Endodermal cell (in vitro differentiated cells): ENCODE results near the gene UNC5C. TPM values are rescaled to one million over a fixed set of nuclear protein-coding genes. Genes with fewer than 3 reads are reported as not detected.

Experiments
- DNase-seq: peaks from one replicate; pipeline ENCODE4 v3.0.0-alpha.2; 2017
- H3K27ac ChIP-seq: 2 replicates; pipeline ENCODE4 v1.5.1; 2013; ENCODE audit warnings: mild to moderate bottlenecking, low read depth, low read length, moderate library complexity
- H3K27me3 ChIP-seq: 2 replicates; pipeline ENCODE4 v1.6.1; 2013; ENCODE audit warnings: mild to moderate bottlenecking, low read length, moderate library complexity; ENCODE audit not compliant: insufficient read depth, control insufficient read depth, poor library complexity, severe bottlenecking
- H3K36me3 ChIP-seq: 2 replicates; pipeline ENCODE4 v1.7.0; 2013; ENCODE audit warnings: mild to moderate bottlenecking, low read length, moderate library complexity; ENCODE audit not compliant: control insufficient read depth, insufficient read depth
- H3K4me1 ChIP-seq: one replicate; pipeline ENCODE4 v1.7.0; 2013; ENCODE audit warnings: low read length; ENCODE audit not compliant: control insufficient read depth, insufficient read depth
- H3K4me3 ChIP-seq: 2 replicates; pipeline ENCODE4 v1.5.1; 2013; ENCODE audit warnings: mild to moderate bottlenecking, low read length, moderate library complexity
- H3K9ac ChIP-seq: 2 replicates; pipeline ENCODE4 v1.6.1; 2013; ENCODE audit warnings: mild to moderate bottlenecking, low read length, moderate library complexity; ENCODE audit not compliant: poor library complexity, severe bottlenecking; ENCODE audit errors: extremely low read depth
- H3K9me3 ChIP-seq: 2 replicates; pipeline ENCODE4 v1.6.1; 2013; ENCODE audit warnings: mild to moderate bottlenecking, low read length, moderate library complexity; ENCODE audit not compliant: control insufficient read depth
- H3K27ac Mint-ChIP-seq: 2 replicates; pipeline ENCODE4 v1.8.0; 2020; ENCODE audit warnings: mixed read lengths
- H3K27me3 Mint-ChIP-seq: 2 replicates; pipeline ENCODE4 v1.8.0; 2021; ENCODE audit warnings: mild to moderate bottlenecking, mixed read lengths; ENCODE audit not compliant: insufficient read depth
- H3K36me3 Mint-ChIP-seq: 2 replicates; pipeline ENCODE4 v1.8.0; 2020; ENCODE audit warnings: low read depth, mixed read lengths
- H3K4me1 Mint-ChIP-seq: 2 replicates; pipeline ENCODE4 v1.8.0; 2020; ENCODE audit warnings: mixed read lengths
- H3K4me3 Mint-ChIP-seq: 2 replicates; pipeline ENCODE4 v1.8.0; 2020; ENCODE audit warnings: mild to moderate bottlenecking, moderate library complexity, mixed read lengths
- H3K9me3 Mint-ChIP-seq: 2 replicates; pipeline ENCODE4 v1.8.0; 2020; ENCODE audit warnings: mild to moderate bottlenecking, mixed read lengths
- WGBS, 2 experiments: methylation state at CpG; one replicate each; pipeline versions ENCODE4 v1.1.5 to v1.1.7; 2013; ENCODE audit warnings: missing lambda C conversion rate in 2 of 2, mixed read lengths in 1 of 2; ENCODE audit not compliant: insufficient coverage in 1 of 2, insufficient read length in 1 of 2; 5-methylcytosine and 5-hydroxymethylcytosine counted together
- total RNA-seq, 2 donors: library from RNA; stranded (reverse); fragmentation: NEBNext Ultra II Directional in 1 of 2; extraction: Animal tissue kit (Norgen Biotek cat#: 25700) in 1 of 2; gene quantifications; 2 replicates in 1 of 2; 3 replicates in 1 of 2; pipeline ENCODE4 v1.2.1, GENCODE V29; 2021
- TF ChIP-seq, protein P1 (sequence below): fragments of 200-600 bp; sonication (generic); conservative IDR thresholded peaks from 2 replicates; pipeline ENCODE4 v1.5.0; 2021; ENCODE audit warnings: antibody characterized with exemption, mild to moderate bottlenecking

UNC5C gene
- total RNA-seq, 2 donors from 2014 or later, result 2.0 to 7.2 TPM

DNA sequence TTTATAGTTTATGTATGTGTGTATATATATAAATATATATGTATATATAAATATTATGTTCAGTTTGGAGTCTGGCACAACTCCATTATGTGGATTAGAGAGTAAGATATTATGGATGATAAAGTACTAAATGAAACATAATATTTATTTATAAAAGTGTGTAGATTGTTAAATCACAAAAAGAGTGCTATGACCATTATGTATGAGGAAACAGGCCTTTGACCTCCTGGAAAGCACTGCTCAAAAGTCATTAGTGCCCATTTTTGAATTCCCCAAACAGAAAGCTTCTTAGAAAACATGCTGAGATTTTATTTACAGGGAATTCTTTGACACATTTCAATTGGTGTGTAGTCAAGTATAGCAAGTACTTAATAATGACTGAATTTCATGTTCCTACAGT, 391.2 kb downstream of the UNC5C start:
- no peaks in the 10 kb centered on the region for H3K27me3 Mint-ChIP-seq
- H3K27ac ChIP-seq, result no peak overlapping the region
- no peaks in the 10 kb centered on the region for H3K36me3 ChIP-seq
- no peak overlapping the region for H3K9ac ChIP-seq
- H3K4me1 ChIP-seq, result no peaks in the 10 kb centered on the region
- H3K4me3 Mint-ChIP-seq, result no peak overlapping the region
- no peak overlapping the region for H3K27ac Mint-ChIP-seq
- TF ChIP-seq, protein P1, sequence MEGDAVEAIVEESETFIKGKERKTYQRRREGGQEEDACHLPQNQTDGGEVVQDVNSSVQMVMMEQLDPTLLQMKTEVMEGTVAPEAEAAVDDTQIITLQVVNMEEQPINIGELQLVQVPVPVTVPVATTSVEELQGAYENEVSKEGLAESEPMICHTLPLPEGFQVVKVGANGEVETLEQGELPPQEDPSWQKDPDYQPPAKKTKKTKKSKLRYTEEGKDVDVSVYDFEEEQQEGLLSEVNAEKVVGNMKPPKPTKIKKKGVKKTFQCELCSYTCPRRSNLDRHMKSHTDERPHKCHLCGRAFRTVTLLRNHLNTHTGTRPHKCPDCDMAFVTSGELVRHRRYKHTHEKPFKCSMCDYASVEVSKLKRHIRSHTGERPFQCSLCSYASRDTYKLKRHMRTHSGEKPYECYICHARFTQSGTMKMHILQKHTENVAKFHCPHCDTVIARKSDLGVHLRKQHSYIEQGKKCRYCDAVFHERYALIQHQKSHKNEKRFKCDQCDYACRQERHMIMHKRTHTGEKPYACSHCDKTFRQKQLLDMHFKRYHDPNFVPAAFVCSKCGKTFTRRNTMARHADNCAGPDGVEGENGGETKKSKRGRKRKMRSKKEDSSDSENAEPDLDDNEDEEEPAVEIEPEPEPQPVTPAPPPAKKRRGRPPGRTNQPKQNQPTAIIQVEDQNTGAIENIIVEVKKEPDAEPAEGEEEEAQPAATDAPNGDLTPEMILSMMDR, result no peak
- H3K9me3 Mint-ChIP-seq, result no peaks in the 10 kb centered on the region
- no peak overlapping the region for H3K4me3 ChIP-seq
- no peak for DNase-seq
- H3K27me3 ChIP-seq, result no peaks in the 10 kb centered on the region
- H3K4me1 Mint-ChIP-seq, result peaks cover 30% of the 10 kb centered on the region
- H3K36me3 Mint-ChIP-seq, result no peaks in the 10 kb centered on the region
- no peaks in the 10 kb centered on the region for H3K9me3 ChIP-seq

DNA sequence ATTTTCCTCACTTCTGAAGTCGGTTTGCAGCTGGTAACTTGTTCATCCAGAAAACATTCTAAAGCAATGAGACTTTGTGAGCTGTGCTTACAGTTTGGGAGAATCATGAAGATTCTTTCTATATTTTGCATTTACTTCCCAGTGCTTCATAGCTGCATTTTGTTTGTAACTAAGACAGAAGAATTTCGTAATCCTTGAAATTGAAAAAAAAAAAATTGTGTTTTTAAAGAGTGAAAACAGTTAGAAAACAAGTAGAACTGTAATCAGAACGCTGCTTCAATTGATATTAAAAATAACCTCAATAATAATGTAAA, 392.4 kb downstream of the UNC5C start:
- no peaks in the 10 kb centered on the region for H3K27me3 ChIP-seq
- no peaks in the 10 kb centered on the region for H3K4me1 ChIP-seq
- no peak overlapping the region for H3K4me3 Mint-ChIP-seq
- no peak overlapping the region for H3K9ac ChIP-seq
- no peaks in the 10 kb centered on the region for H3K36me3 Mint-ChIP-seq
- H3K27ac Mint-ChIP-seq, result no peak overlapping the region
- H3K27ac ChIP-seq, result no peak overlapping the region
- no peak overlapping the region for H3K4me3 ChIP-seq
- no peak for DNase-seq
- H3K4me1 Mint-ChIP-seq, result peaks cover 21% of the 10 kb centered on the region
- 54 to 58% methylated on average over 2 of the region's 3 CpGs for WGBS, 2 experiments
- H3K27me3 Mint-ChIP-seq, result no peaks in the 10 kb centered on the region
- no peaks in the 10 kb centered on the region for H3K9me3 ChIP-seq
- TF ChIP-seq, protein P1, result no peak
- H3K9me3 Mint-ChIP-seq, result no peaks in the 10 kb centered on the region
- H3K36me3 ChIP-seq, result no peaks in the 10 kb centered on the region

DNA sequence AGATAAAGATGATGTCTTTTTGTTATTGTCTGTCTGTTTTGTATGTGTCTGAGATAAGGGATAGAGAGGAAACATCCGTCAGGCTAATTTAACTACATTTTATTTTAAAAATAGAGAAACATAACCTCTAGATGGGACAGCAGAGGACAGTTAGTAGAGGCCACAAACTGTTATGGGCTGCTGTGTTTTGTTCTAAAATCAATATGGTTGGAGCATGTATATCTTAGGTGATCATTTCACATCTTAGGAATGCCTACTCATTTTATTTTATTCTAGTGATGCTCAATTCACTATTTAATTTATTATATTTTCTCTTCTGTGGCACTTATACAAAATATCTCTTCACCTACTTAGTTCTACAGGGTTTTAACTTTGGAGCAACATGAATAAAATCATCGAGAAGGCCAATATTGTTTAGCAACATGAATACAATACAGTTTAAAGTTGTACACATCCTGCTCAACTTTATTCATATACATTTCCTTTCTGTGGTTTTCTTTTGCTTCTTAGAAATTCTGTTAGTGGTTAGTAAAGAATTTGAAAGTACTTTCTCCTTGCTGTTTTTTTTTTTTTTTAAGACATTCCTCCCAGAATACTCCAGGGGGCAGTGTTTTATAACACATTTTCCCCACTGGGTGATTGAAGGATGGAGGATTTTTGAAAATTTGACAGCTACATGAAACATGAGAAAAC, 392.9 kb downstream of the UNC5C start:
- Histone ChIP-seq H3K4me1 (no peaks in the 10 kb centered on the region), H3K36me3 (no peaks in the 10 kb centered on the region), H3K9ac (no peak overlapping the region), H3K4me3 (no peak overlapping the region), H3K27ac (no peak overlapping the region), H3K27me3 (no peaks in the 10 kb centered on the region), H3K9me3 (no peaks in the 10 kb centered on the region)
- no peaks in the 10 kb centered on the region for H3K9me3 Mint-ChIP-seq
- H3K4me3 Mint-ChIP-seq, result no peak overlapping the region
- no peaks in the 10 kb centered on the region for H3K27me3 Mint-ChIP-seq
- no peak for DNase-seq
- TF ChIP-seq, protein P1, result peak; percentile 87
- H3K4me1 Mint-ChIP-seq, result peaks cover 17% of the 10 kb centered on the region
- 80 to 95% methylated on average over 1 of the region's 2 CpGs for WGBS, 2 experiments
- no peaks in the 10 kb centered on the region for H3K36me3 Mint-ChIP-seq
- no peak overlapping the region for H3K27ac Mint-ChIP-seq
